Lower lobe of right lung (tissue), 2 donors: ENCODE measurements around the gene LARP1. TPM values are rescaled to one million over a fixed set of nuclear protein-coding genes. Genes with fewer than 3 reads are reported as not detected.

ENCODE experiments used
- ATAC-seq, 2 donors: fragments of 200-7000 bp; cut with Tn5 transposase; one replicate each; pipeline ENCODE4 v1.9.1; 2020 to 2022; ENCODE audit warnings: mild to moderate bottlenecking in 2 of 2, moderate library complexity in 2 of 2
- DNase-seq: peaks from one replicate; pipeline ENCODE4 v3.0.0-alpha.2; 2020
- H3K27ac ChIP-seq: fragments of 200-600 bp; one replicate; pipeline ENCODE4 v1.8.0; 2022
- H3K27me3 ChIP-seq: fragments of 200-600 bp; one replicate; pipeline ENCODE4 v1.8.0; 2022; ENCODE audit warnings: low read depth
- H3K36me3 ChIP-seq: fragments of 200-600 bp; one replicate; pipeline ENCODE4 v1.8.0; 2022; ENCODE audit warnings: mild to moderate bottlenecking
- H3K4me1 ChIP-seq: fragments of 200-600 bp; one replicate; pipeline ENCODE4 v1.8.0; 2022
- H3K4me3 ChIP-seq: fragments of 200-600 bp; one replicate; pipeline ENCODE4 v1.8.0; 2022; ENCODE audit warnings: mild to moderate bottlenecking
- H3K9me3 ChIP-seq: fragments of 200-600 bp; one replicate; pipeline ENCODE4 v1.8.0; 2022
- CTCF ChIP-seq: fragments of 200-600 bp; IDR thresholded peaks from one replicate; pipeline ENCODE4 v1.8.0; 2022; ENCODE audit warnings: antibody characterized with exemption, mild to moderate bottlenecking
- intact Hi-C: fragments of 100-400 bp; cut with DNase I; formaldehyde crosslinking; loops from one replicate; pipeline ENCODE4 v1.11.0; 2022
- total RNA-seq: library from RNA; stranded (reverse); fragmentation: NEBNext Ultra II Directional; extraction: Animal tissue kit (Norgen Biotek cat#: 25700); gene quantifications from one replicate; pipeline ENCODE4 v1.2.1, GENCODE V29; 2021
- donor health status: DM: no; HTN: yes; CAD: no; lungs with severe emphysema.

LARP1 gene
- total RNA-seq, 1 donor from 2014 or later, result 143 TPM

DNA sequence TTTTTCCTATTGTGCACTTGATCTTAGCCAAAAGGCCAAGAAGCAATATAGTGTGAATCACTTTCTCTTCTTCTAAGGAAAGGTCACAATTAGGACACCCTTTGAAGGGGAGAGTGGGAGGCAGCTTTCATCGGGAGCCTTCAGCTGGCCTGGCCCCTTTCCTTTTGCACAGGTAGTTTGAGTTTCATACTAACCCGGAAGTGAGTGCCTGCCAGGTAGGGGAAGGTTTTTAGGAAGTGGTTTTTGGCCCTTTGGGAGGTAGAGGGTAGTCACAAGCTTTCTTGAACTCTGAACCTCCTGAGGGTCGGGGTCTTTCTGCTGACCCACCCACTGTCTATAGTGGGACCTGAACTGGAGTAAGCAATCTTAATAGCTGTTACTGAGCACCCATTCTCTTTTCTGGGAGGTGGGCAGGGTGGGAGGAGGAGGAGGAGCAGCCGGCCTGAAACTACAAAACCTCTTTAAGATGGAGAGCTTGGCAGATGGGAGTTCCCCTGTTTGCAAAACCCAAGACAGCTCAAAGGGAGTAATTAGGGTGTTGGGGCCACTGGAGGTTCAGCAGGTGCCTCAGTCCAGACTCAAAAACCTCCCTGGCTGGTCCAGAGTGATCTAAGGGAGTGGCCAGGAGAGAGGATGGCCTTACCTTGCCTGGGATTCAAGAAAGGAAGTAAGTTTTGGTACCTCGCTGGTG lies 6.0 kb downstream of the LARP1 start:
- Histone ChIP-seq H3K4me3 (no peak overlapping the region), H3K27ac (no peak overlapping the region), H3K36me3 (no peaks in the 10 kb centered on the region), H3K27me3 (no peaks in the 10 kb centered on the region), H3K9me3 (no peaks in the 10 kb centered on the region), H3K4me1 (peaks cover 66% of the 10 kb centered on the region)
- no peak for DNase-seq
- no peak for ATAC-seq
- TF ChIP-seq CTCF, result no peak
- intact Hi-C loops, result no loop called here

DNA sequence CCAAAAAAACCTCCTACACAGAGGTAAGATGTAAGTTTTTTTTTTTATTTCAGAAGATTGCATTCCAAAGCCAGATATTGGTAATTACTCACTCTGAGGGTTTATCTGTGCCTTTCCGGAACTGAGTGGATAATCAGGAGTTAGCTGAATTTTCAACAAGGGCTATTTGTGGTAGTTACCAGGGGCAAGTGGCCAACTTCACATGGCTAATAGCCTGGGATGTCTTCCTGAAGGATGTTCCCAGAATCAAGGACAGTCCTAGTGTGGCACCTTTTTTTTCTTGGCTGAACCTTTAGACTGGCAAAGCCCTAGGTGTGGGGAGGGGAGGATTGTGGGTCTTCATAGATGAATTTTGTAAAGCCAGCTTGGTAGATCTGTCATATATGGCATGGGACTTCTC lies 7.1 kb downstream of the LARP1 start:
- no peak for DNase-seq
- H3K4me3 ChIP-seq, result no peak overlapping the region
- H3K27me3 ChIP-seq, result no peaks in the 10 kb centered on the region
- intact Hi-C loops, result no loop called here
- H3K27ac ChIP-seq, result no peak overlapping the region
- ATAC-seq, result no peak
- H3K4me1 ChIP-seq, result peaks cover 77% of the 10 kb centered on the region
- TF ChIP-seq CTCF, result no peak
- H3K36me3 ChIP-seq, result no peaks in the 10 kb centered on the region
- H3K9me3 ChIP-seq, result no peaks in the 10 kb centered on the region

- Histone ChIP-seq H3K4me1 (peaks cover 80% of the 10 kb centered on the region), H3K27ac (no peak overlapping the region), H3K4me3 (no peak overlapping the region), H3K27me3 (no peaks in the 10 kb centered on the region), H3K9me3 (no peaks in the 10 kb centered on the region), H3K36me3 (no peaks in the 10 kb centered on the region)
- no peak for TF ChIP-seq CTCF
- ATAC-seq (no peak), DNase-seq (no peak)
- intact Hi-C loops, result no loop called here
Observed at GRCh38 chr5:154762700-154763099, 7.5 kb downstream of the LARP1 start.

DNA sequence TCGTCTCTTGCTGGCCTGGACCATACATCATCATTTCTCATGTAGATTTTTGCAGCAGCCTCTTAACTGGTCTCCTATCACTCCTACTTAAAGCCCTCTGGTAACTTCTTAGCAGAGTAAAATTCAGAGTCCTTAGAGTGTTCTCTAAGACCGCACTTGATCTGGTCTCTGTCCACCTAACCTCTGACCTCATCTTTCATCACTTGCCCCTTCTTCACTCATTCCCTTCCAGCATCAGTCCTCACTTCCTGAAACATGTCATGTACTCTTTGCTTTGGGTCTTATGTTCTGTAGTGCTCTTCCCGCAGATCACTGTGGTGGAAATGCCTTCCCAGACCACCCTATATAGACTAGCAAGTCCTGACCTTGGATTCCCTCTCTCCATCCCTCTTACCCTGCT lies 9.8 kb downstream of the LARP1 start:
- intact Hi-C loops, result no loop called here
- Histone ChIP-seq H3K9me3 (no peaks in the 10 kb centered on the region), H3K4me1 (peaks cover 75% of the 10 kb centered on the region), H3K27ac (no peak overlapping the region), H3K4me3 (no peak overlapping the region), H3K36me3 (no peaks in the 10 kb centered on the region), H3K27me3 (no peaks in the 10 kb centered on the region)
- TF ChIP-seq CTCF, result no peak
- ATAC-seq (no peak), DNase-seq (no peak)

GRCh38 chr5:154765396-154765925 lies 10.3 kb downstream of the LARP1 start:
- DNase-seq (no peak), ATAC-seq (no peak)
- H3K27me3 ChIP-seq, result no peaks in the 10 kb centered on the region
- no peak overlapping the region for H3K27ac ChIP-seq
- H3K36me3 ChIP-seq, result no peaks in the 10 kb centered on the region
- no peak for TF ChIP-seq CTCF
- no peaks in the 10 kb centered on the region for H3K9me3 ChIP-seq
- no peak overlapping the region for H3K4me3 ChIP-seq
- H3K4me1 ChIP-seq, result peaks cover 75% of the 10 kb centered on the region
- intact Hi-C loops, result no loop called here
